Smooth muscle cell (in vitro differentiated cells): ENCODE data around the gene STX8. TPM values are rescaled to one million over a fixed set of nuclear protein-coding genes. Genes with fewer than 3 reads are reported as not detected.

Experiments
- DNase-seq: peaks from one replicate; lab custom pipeline; 2025; ENCODE audit not compliant: unreplicated experiment; lab: John Stamatoyannopoulos, UW
- H2AFZ ChIP-seq: fragments of 200-600 bp; sonication (generic); 2 replicates; pipeline ENCODE4 v1.6.0; 2016; ENCODE audit warnings: antibody characterized with exemption, low read depth, mild to moderate bottlenecking
- H3F3A ChIP-seq: fragments of 200-600 bp; sonication (generic); 2 replicates; pipeline ENCODE4 v1.6.0; 2017; ENCODE audit warnings: antibody characterized with exemption, low read depth
- H3K27ac ChIP-seq: fragments of 200-600 bp; sonication (generic); 2 replicates; pipeline ENCODE4 v1.5.1; 2016; ENCODE audit warnings: low read depth, mild to moderate bottlenecking
- H3K27me3 ChIP-seq: fragments of 200-600 bp; sonication (generic); 2 replicates; pipeline ENCODE4 v1.6.1; 2016; ENCODE audit warnings: low read depth, mild to moderate bottlenecking
- H3K36me3 ChIP-seq: fragments of 200-600 bp; sonication (generic); 2 replicates; pipeline ENCODE4 v1.5.1; 2016; ENCODE audit warnings: low read depth
- H3K4me1 ChIP-seq: fragments of 200-600 bp; sonication (generic); 2 replicates; pipeline ENCODE4 v1.5.1; 2016; ENCODE audit warnings: low read depth
- H3K4me2 ChIP-seq: fragments of 200-600 bp; sonication (generic); 2 replicates; pipeline ENCODE4 v1.6.0; 2016; ENCODE audit warnings: mild to moderate bottlenecking
- H3K4me3 ChIP-seq: fragments of 200-600 bp; sonication (generic); 2 replicates; pipeline ENCODE4 v1.5.1; 2016; ENCODE audit warnings: mild to moderate bottlenecking
- H3K79me2 ChIP-seq: fragments of 200-600 bp; sonication (generic); 2 replicates; pipeline ENCODE4 v1.6.0; 2016; ENCODE audit warnings: low read depth, mild to moderate bottlenecking
- H3K9ac ChIP-seq: fragments of 200-600 bp; sonication (generic); 2 replicates; pipeline ENCODE4 v1.6.0; 2016; ENCODE audit warnings: low read depth
- H3K9me3 ChIP-seq: fragments of 200-600 bp; sonication (generic); replicated peaks from 2 replicates; pipeline ENCODE4 v1.5.1; 2016; ENCODE audit warnings: low read depth
- H4K20me1 ChIP-seq: fragments of 200-600 bp; sonication (generic); 2 replicates; pipeline ENCODE4 v1.6.0; 2016; ENCODE audit warnings: low read depth
- CTCF ChIP-seq: fragments of 200-600 bp; sonication (generic); IDR thresholded peaks from 2 replicates; pipeline ENCODE4 v1.5.1; 2017; ENCODE audit warnings: borderline replicate concordance, mild to moderate bottlenecking, antibody characterized with exemption; ENCODE audit not compliant: insufficient read depth, poor library complexity, severe bottlenecking
- WGBS: methylation state at CpG from one replicate; pipeline ENCODE4 v1.1.7; 2016; ENCODE audit warnings: low lambda C conversion rate; 5-methylcytosine and 5-hydroxymethylcytosine counted together
- polyA plus RNA-seq: library from polyadenylated mRNA; unstranded; fragments of >200 nt; fragmentation: Nextera tagmentation; extraction: Ambion mirVana; gene quantifications from 2 replicates; pipeline ENCODE4 v1.2.1, GENCODE V29; 2016
- total RNA-seq: library from RNA; depleted of rRNA; stranded (reverse); fragments of >200 nt; gene quantifications from 2 replicates; pipeline ENCODE4 v1.2.3, GENCODE V29; 2014

Gene STX8
- total and polyA plus RNA-seq, 2 experiments from 2014 or later: 63.8 to 88.5 TPM

- no peaks in the 10 kb centered on the region for H3K4me1 ChIP-seq
- H3K4me3 ChIP-seq: no peak overlapping the region
- H3K9ac ChIP-seq: no peak overlapping the region
- no peaks in the 10 kb centered on the region for H3K9me3 ChIP-seq
- no peak for DNase-seq
- H3K4me2 ChIP-seq: no peak overlapping the region
- no peaks in the 10 kb centered on the region for H3K36me3 ChIP-seq
- 22% methylated on average over 4 of the region's 4 CpGs for WGBS
- no peaks in the 10 kb centered on the region for H3K27me3 ChIP-seq
- no peak for TF ChIP-seq CTCF
- peaks cover 4% of the 10 kb centered on the region for H3K79me2 ChIP-seq
- no peak overlapping the region for H3K27ac ChIP-seq
- no peaks in the 10 kb centered on the region for H3F3A ChIP-seq
- H2AFZ ChIP-seq: no peak overlapping the region
- peaks cover 4% of the 10 kb centered on the region for H4K20me1 ChIP-seq
These were observed 63.1 kb downstream of the STX8 start for GRCh38 chr17:9512323-9513168.

- Histone ChIP-seq H3K4me3 (no peak overlapping the region), H3K9me3 (no peaks in the 10 kb centered on the region), H2AFZ (no peak overlapping the region), H4K20me1 (no peaks in the 10 kb centered on the region), H3K4me2 (no peak overlapping the region), H3K4me1 (no peaks in the 10 kb centered on the region), H3K27ac (no peak overlapping the region), H3F3A (no peaks in the 10 kb centered on the region), H3K36me3 (no peaks in the 10 kb centered on the region), H3K9ac (no peak overlapping the region), H3K79me2 (peaks cover 4% of the 10 kb centered on the region), H3K27me3 (no peaks in the 10 kb centered on the region)
- no peak for DNase-seq
- TF ChIP-seq CTCF: no peak
- WGBS: 96% methylated on average over 1 of the region's 1 CpG
These were observed 66.3 kb downstream of the STX8 start for GRCh38 chr17:9509236-9509816.

GRCh38 chr17:9499041-9499440 lies 76.6 kb downstream of the STX8 start:
- no peaks in the 10 kb centered on the region for H3K36me3 ChIP-seq

More at GRCh38 chr17:9499041-9499440, 76.6 kb downstream of the STX8 start:
- Histone ChIP-seq H3F3A (no peaks in the 10 kb centered on the region), H3K27ac (no peak overlapping the region), H3K9ac (no peak overlapping the region), H3K27me3 (no peaks in the 10 kb centered on the region), H3K79me2 (no peaks in the 10 kb centered on the region), H2AFZ (no peak overlapping the region), H3K9me3 (no peaks in the 10 kb centered on the region), H3K4me2 (no peak overlapping the region), H3K4me1 (no peaks in the 10 kb centered on the region), H3K4me3 (no peak overlapping the region), H4K20me1 (no peaks in the 10 kb centered on the region)
- WGBS: 95% methylated on average over 5 of the region's 5 CpGs
- TF ChIP-seq CTCF: no peak
- no peak for DNase-seq
